ENCODE results near the gene XRN1.

DNA sequence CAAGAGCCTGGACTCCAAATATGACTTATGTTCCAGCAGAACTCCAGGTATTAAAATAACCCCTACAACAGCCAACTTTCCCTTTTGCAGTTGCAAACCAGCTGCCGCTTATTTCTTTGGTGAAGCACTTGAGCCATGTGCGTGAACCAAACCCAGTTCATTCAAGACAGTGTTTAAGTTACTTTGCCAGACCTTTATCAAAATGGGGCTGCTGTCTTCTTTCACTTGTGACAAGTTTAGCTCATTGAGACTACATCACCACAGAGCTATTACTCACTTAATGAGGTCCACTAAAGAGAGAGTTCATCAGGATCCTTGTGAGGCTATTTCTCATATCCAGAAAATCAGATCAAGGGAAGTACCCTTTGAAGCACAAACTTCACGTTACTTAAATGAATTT, 2.4 kb upstream of the XRN1 start:
- TF ChIP-seq, protein P1, sequence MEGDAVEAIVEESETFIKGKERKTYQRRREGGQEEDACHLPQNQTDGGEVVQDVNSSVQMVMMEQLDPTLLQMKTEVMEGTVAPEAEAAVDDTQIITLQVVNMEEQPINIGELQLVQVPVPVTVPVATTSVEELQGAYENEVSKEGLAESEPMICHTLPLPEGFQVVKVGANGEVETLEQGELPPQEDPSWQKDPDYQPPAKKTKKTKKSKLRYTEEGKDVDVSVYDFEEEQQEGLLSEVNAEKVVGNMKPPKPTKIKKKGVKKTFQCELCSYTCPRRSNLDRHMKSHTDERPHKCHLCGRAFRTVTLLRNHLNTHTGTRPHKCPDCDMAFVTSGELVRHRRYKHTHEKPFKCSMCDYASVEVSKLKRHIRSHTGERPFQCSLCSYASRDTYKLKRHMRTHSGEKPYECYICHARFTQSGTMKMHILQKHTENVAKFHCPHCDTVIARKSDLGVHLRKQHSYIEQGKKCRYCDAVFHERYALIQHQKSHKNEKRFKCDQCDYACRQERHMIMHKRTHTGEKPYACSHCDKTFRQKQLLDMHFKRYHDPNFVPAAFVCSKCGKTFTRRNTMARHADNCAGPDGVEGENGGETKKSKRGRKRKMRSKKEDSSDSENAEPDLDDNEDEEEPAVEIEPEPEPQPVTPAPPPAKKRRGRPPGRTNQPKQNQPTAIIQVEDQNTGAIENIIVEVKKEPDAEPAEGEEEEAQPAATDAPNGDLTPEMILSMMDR (IDR thresholded peaks at IDR 0.05) = no peak
- no peak for TF ChIP-seq POLR2A (IDR thresholded peaks at IDR 0.05)
